ENCODE results near the gene ZNF385B. TPM values are rescaled to one million over a fixed set of nuclear protein-coding genes. Genes with fewer than 3 reads are reported as not detected.

The ZNF385B gene
- total RNA-seq, 4 donors from 2014 or later = 1.6 to 7.4 (median 3.9) TPM; not detected in 1

DNA sequence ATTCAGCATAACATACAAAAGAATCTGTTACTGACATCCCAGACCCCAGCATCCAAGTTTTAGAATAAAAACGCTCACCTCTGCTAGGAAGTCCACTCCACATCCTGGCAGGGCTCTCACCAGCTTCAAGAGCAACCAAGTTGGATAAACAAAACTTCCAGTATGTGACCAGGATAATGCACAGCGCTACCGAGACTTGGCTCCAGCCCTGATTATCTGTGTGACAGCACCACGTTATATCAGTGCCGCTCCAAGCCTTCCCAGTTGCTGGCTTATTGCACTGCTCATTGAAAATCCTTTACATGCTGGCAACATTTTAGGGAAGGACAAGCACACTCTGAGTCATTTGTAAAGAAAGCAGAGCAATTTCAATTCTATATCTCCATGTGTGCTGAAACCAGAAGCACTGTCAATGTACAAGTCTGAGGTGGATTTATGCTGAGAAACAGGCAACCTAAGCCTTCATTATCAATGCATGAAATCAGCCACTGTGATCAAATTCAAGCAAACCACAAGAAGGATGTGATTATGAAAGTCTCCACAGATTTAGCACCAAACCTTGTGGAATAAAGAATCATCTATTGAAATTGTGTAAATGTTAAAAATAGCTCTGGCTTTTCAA lies 115.7 kb downstream of the ZNF385B start:
- TF ChIP-seq POLR2A (IDR thresholded peaks at IDR 0.05) = no peak
- TF ChIP-seq, protein P1, sequence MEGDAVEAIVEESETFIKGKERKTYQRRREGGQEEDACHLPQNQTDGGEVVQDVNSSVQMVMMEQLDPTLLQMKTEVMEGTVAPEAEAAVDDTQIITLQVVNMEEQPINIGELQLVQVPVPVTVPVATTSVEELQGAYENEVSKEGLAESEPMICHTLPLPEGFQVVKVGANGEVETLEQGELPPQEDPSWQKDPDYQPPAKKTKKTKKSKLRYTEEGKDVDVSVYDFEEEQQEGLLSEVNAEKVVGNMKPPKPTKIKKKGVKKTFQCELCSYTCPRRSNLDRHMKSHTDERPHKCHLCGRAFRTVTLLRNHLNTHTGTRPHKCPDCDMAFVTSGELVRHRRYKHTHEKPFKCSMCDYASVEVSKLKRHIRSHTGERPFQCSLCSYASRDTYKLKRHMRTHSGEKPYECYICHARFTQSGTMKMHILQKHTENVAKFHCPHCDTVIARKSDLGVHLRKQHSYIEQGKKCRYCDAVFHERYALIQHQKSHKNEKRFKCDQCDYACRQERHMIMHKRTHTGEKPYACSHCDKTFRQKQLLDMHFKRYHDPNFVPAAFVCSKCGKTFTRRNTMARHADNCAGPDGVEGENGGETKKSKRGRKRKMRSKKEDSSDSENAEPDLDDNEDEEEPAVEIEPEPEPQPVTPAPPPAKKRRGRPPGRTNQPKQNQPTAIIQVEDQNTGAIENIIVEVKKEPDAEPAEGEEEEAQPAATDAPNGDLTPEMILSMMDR (IDR thresholded peaks at IDR 0.05) = no peak
- H3K36me3 ChIP-seq = no peaks in the 10 kb centered on the region
- H3K27ac ChIP-seq = no peak overlapping the region
- H3K27me3 ChIP-seq = no peaks in the 10 kb centered on the region
- H3K4me1 ChIP-seq = no peaks in the 10 kb centered on the region
- no peak overlapping the region for H3K4me3 ChIP-seq
- no peak for DNase-seq
- H3K9me3 ChIP-seq = no peaks in the 10 kb centered on the region

DNA sequence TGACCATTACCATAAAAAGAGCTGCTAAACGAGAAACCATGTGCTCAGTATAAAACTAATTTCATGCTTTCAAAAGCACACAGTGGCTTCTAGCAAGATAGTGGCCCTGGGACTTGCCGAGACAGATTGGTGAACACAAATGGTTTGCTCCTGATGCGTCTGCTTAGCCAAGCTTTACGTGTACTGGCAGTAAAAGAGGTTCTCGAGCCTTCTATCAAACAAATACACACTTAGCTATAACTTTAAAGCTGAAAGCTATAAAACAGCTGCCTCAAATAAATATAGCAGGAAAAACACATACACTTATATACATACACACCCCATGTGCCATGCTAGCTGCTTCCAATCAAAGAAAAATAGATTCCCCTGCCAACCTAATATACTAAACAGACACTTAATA lies 117.0 kb downstream of the ZNF385B start:
- Histone ChIP-seq H3K9me3 (no peaks in the 10 kb centered on the region), H3K27me3 (no peaks in the 10 kb centered on the region), H3K27ac (no peak overlapping the region), H3K4me3 (no peak overlapping the region), H3K4me1 (no peaks in the 10 kb centered on the region), H3K36me3 (no peaks in the 10 kb centered on the region)
- TF ChIP-seq, protein P1 (IDR thresholded peaks at IDR 0.05) = no peak
- no peak for DNase-seq

DNA sequence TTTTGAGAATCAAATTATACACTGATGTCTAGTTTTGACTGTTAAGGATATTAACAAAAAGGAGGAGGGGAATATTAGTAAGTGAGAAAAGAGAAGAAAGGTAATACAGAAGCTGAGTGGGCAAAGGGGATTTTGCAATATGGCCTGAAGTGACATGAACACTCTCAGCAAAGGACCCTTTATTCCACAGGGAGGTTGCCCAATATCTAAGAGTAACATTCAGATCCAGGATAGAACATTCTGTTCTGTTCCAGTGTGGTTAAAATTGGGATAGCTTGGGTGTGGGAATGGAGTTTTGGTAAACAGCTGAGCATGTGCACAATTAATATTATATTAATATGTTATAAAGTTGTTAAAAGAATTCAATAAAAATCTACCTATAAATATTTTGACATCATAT lies 120.1 kb downstream of the ZNF385B start:
- Histone ChIP-seq H3K4me3 (no peak overlapping the region), H3K27me3 (no peaks in the 10 kb centered on the region), H3K27ac (no peak overlapping the region), H3K4me1 (no peaks in the 10 kb centered on the region), H3K9me3 (no peaks in the 10 kb centered on the region), H3K36me3 (no peaks in the 10 kb centered on the region)
- TF ChIP-seq POLR2A (IDR thresholded peaks at IDR 0.05) = no peak
- TF ChIP-seq, protein P1 (IDR thresholded peaks at IDR 0.05) = no peak
- DNase-seq = no peak

DNA sequence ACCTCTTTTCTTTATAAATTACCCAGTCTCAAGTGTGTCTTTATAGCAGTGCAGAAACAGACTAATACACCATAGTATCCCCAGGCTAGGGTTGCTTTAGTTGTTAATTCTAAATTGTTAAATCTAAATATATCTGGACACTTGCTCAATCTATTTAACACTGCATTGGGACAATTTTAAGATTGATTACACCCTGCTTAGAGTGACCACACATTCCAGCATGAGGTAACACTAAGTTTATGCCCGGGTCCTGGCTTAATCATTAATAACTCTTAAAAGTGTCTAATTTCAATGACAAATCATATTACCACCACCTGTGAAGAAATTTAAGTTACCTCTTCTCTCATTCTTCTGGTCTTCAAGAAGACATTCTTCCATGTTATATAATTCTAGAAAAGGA lies 131.4 kb downstream of the ZNF385B start:
- DNase-seq = no peak
- no peak overlapping the region for H3K27ac ChIP-seq
- no peak overlapping the region for H3K4me3 ChIP-seq
- no peaks in the 10 kb centered on the region for H3K4me1 ChIP-seq
- H3K36me3 ChIP-seq = no peaks in the 10 kb centered on the region
- H3K27me3 ChIP-seq = no peaks in the 10 kb centered on the region
- no peaks in the 10 kb centered on the region for H3K9me3 ChIP-seq
- TF ChIP-seq, protein P1 (IDR thresholded peaks at IDR 0.05) = no peak
- no peak for TF ChIP-seq POLR2A (IDR thresholded peaks at IDR 0.05)

DNA sequence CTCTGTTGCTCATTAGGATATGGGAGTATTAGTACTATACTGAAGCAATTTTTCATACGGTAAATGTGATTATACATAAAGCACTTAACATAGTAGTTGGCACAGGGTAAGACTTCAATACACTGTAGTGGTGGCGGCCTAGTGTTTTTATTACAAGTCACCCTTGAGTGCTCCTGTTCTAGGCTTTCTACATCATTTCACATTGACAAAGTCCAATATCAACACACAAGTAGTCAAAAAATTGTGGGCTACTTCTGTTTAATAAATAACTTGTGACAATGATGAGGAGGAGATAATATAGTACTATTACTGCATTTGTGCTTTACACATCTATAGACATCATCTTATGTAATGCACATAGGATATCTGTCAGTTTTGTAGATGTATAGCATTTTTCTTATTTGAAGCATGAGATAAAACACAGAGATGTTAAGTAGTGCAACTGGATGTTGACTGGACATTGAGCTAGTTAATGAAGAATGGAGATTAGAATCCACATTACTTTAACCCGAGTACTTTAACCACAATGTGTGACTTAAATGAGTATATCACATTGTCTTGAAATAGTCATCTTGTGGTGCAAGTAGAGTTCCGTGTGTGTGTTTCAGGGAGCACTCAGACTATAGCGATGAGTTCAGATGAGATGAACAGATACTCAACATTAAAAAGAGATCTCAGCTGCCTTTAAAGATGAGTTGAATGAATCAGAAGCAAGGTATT lies 134.8 kb downstream of the ZNF385B start:
- no peaks in the 10 kb centered on the region for H3K36me3 ChIP-seq
- no peaks in the 10 kb centered on the region for H3K4me1 ChIP-seq
- no peak overlapping the region for H3K4me3 ChIP-seq
- H3K9me3 ChIP-seq = no peaks in the 10 kb centered on the region
- H3K27ac ChIP-seq = no peak overlapping the region
- TF ChIP-seq POLR2A (IDR thresholded peaks at IDR 0.05) = no peak
- TF ChIP-seq, protein P1 (IDR thresholded peaks at IDR 0.05) = no peak
- no peaks in the 10 kb centered on the region for H3K27me3 ChIP-seq
- no peak for DNase-seq

All from Peyer's patch (tissue), 4 donors.